ENCODE measurements around the gene NUP160. TPM values are rescaled to one million over a fixed set of nuclear protein-coding genes. Genes with fewer than 3 reads are reported as not detected.

Gene NUP160
- total and polyA plus RNA-seq, 2 of the 4 experiments (the other 2 are of a cell fraction): 12.5 to 35.0 TPM

DNA sequence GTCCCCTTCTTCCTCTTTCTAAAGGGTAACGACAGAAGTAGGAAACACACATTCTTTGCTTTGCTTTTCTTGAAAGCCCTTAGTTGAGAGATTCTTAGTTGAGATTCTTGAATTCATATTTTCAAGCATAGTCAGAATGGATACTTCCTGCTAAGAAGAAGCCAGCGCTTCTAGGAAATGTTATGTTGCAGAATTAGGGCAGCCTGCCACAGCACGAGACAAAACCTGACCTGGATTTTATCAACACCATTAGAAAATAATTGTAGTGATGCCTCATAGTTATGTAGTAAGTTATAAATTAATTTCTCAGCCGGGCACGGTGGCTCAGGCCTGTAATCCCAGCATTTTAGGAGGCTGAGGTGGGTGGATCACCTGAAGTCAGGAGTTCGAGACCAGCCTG is 37.9 kb upstream of the NUP160 start:
- 0 out of 2 replicates have a peak overlapping the region, but pooled peaks have one; percentile 32 for H3K18ac ChIP-seq (ENCODE audit: low read depth, low read length)
- no peak overlapping the region for H3K4me3 ChIP-seq (ENCODE audit: insufficient read depth, low read depth, low read length)
- CTCF ChIA-PET: no interaction called here
- in situ Hi-C loops (cut with MboI; ENCODE audit: low sequenced_read_pairs) (no loop called here), intact Hi-C loops (cut with micrococcal nuclease) (no loop called here), dilution Hi-C loops (cut with HindIII; ENCODE audit: low sequenced_read_pairs, unreplicated experiment) (no loop called here)
- H2BK120ac ChIP-seq (ENCODE audit: low read depth, low read length): peak overlapping the region; percentile 75; the same call in 1 of the 2 replicates
- H3K9me3 ChIP-seq (ENCODE audit: control insufficient read depth, insufficient read depth, low read length): no peaks in the 10 kb centered on the region
- peak overlapping the region; percentile 19 to 84; a peak in 3 of 4 replicates for H4K8ac ChIP-seq (ENCODE audit: low read depth in 2 of 2, low read length in 2 of 2)
- H3K4ac ChIP-seq (ENCODE audit: low read depth, low read length): peak overlapping the region; percentile 30; the same call in 1 of the 2 replicates
- H4K5ac ChIP-seq (ENCODE audit: low read depth, low read length): no peak overlapping the region
- POLR2A ChIA-PET (ENCODE audit: unreplicated experiment): no interaction called here
- no peak overlapping the region for H3K27ac ChIP-seq (ENCODE audit: insufficient read depth, low read length)
- H2BK5ac ChIP-seq (ENCODE audit: low read depth, low read length, poor library complexity, severe bottlenecking): peak overlapping the region; percentile 90
- H2BK15ac ChIP-seq (ENCODE audit: low read depth, low read length): no peak overlapping the region; the same call in 2 of the 3 replicates
- no peak overlapping the region for H3K9ac ChIP-seq (ENCODE audit: low read depth, low read length)
- peak overlapping the region; percentile 58; the same call in 1 of the 2 replicates for H3K4me2 ChIP-seq (ENCODE audit: low read depth, low read length)
- 0 out of 2 replicates have a peak, but pooled peaks cover 3% of the 10 kb centered on the region for H3K9me1 ChIP-seq (ENCODE audit: insufficient read depth, low read length)
- H4K20me1 ChIP-seq (ENCODE audit: insufficient read depth, low read length): no peaks in the 10 kb centered on the region
- no peak overlapping the region for H3K23ac ChIP-seq (ENCODE audit: low read depth, low read length)
- peak overlapping the region; percentile 36; the same call in 1 of the 2 replicates for H3K56ac ChIP-seq (ENCODE audit: extremely low read depth, insufficient read depth, low read length)
- no peak overlapping the region; the same call in 1 of the 2 replicates for H4K91ac ChIP-seq (ENCODE audit: insufficient read depth, low read depth, low read length)
- DNase-seq (peak; percentile 80), ATAC-seq (ENCODE audit: low read depth) (peak; percentile 92)
- no peaks in the 10 kb centered on the region for H3K79me1 ChIP-seq (ENCODE audit: low read depth in 1 of 2, low read length in 2 of 2)
- no peaks in the 10 kb centered on the region for H3K36me3 ChIP-seq (ENCODE audit: control insufficient read depth, insufficient read depth, low read length)
- no peak overlapping the region for H2AFZ ChIP-seq (replicated peaks; ENCODE audit: low read length, poor library complexity)
- H3K27me3 ChIP-seq (ENCODE audit: control insufficient read depth, insufficient read depth, low read length): no peaks in the 10 kb centered on the region
- peak overlapping the region; percentile 81; the same call in 1 of the 2 replicates for H2BK20ac ChIP-seq (ENCODE audit: low read depth, low read length)
- TF ChIP-seq, protein P1, sequence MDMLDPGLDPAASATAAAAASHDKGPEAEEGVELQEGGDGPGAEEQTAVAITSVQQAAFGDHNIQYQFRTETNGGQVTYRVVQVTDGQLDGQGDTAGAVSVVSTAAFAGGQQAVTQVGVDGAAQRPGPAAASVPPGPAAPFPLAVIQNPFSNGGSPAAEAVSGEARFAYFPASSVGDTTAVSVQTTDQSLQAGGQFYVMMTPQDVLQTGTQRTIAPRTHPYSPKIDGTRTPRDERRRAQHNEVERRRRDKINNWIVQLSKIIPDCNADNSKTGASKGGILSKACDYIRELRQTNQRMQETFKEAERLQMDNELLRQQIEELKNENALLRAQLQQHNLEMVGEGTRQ (IDR thresholded peaks at IDR 0.05; ENCODE audit: low read depth, low read length): no peak
- TF ChIP-seq RCOR1 (IDR thresholded peaks at IDR 0.05; ENCODE audit: insufficient replicate concordance, low read length) (no peak), SMC3 (IDR thresholded peaks at IDR 0.05; ENCODE audit: low read depth, low read length) (no peak), FOS (IDR thresholded peaks at IDR 0.05; ENCODE audit: low read depth, low read length) (no peak), MAZ (IDR thresholded peaks at IDR 0.05; ENCODE audit: borderline replicate concordance, low read depth, low read length) (no peak), NFE2L2 (IDR thresholded peaks at IDR 0.05; ENCODE audit: low read depth, low read length) (no peak), MAFK (IDR thresholded peaks at IDR 0.05; ENCODE audit: low read depth, low read length) (peak; percentile 4; the same call in 1 of the 2 replicates), CHD1 (IDR thresholded peaks at IDR 0.05; ENCODE audit: low read depth, low read length) (no peak), POLR2A (IDR thresholded peaks at IDR 0.05; ENCODE audit: low read depth, low read length) (no peak), BHLHE40 (IDR thresholded peaks at IDR 0.05; ENCODE audit: low read depth, low read length) (peak; percentile 76; the same call in 1 of the 2 replicates), MXI1 (IDR thresholded peaks at IDR 0.05; ENCODE audit: borderline replicate concordance, low read depth, low read length) (no peak), CEBPB (IDR thresholded peaks at IDR 0.05; ENCODE audit: low read depth, low read length) (peak; percentile 16; the same call in 1 of the 2 replicates), RAD21 (IDR thresholded peaks at IDR 0.05; ENCODE audit: low read length) (no peak)
- TF ChIP-seq, protein P2, sequence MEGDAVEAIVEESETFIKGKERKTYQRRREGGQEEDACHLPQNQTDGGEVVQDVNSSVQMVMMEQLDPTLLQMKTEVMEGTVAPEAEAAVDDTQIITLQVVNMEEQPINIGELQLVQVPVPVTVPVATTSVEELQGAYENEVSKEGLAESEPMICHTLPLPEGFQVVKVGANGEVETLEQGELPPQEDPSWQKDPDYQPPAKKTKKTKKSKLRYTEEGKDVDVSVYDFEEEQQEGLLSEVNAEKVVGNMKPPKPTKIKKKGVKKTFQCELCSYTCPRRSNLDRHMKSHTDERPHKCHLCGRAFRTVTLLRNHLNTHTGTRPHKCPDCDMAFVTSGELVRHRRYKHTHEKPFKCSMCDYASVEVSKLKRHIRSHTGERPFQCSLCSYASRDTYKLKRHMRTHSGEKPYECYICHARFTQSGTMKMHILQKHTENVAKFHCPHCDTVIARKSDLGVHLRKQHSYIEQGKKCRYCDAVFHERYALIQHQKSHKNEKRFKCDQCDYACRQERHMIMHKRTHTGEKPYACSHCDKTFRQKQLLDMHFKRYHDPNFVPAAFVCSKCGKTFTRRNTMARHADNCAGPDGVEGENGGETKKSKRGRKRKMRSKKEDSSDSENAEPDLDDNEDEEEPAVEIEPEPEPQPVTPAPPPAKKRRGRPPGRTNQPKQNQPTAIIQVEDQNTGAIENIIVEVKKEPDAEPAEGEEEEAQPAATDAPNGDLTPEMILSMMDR (conservative IDR thresholded peaks at IDR 0.05; ENCODE audit: low read depth, low read length): no peak
- TF ChIP-seq, protein P3, sequence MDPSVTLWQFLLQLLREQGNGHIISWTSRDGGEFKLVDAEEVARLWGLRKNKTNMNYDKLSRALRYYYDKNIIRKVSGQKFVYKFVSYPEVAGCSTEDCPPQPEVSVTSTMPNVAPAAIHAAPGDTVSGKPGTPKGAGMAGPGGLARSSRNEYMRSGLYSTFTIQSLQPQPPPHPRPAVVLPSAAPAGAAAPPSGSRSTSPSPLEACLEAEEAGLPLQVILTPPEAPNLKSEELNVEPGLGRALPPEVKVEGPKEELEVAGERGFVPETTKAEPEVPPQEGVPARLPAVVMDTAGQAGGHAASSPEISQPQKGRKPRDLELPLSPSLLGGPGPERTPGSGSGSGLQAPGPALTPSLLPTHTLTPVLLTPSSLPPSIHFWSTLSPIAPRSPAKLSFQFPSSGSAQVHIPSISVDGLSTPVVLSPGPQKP (IDR thresholded peaks at IDR 0.05; ENCODE audit: borderline replicate concordance, low read depth, low read length): no peak
- peaks cover 2% of the 10 kb centered on the region for H3K4me1 ChIP-seq (ENCODE audit: control insufficient read depth, insufficient read depth, low read length)
- no peak overlapping the region for H2AK9ac ChIP-seq (replicated peaks; ENCODE audit: low read depth, low read length, poor library complexity)
- no CpG with 5 or more reads among the region's 6 CpGs for WGBS, 2 experiments (ENCODE audit: extremely low coverage in 2 of 2, insufficient read length in 1 of 2)
- H3K14ac ChIP-seq (replicated peaks; ENCODE audit: low read depth, low read length): peak overlapping the region; percentile 70
- no peak overlapping the region for H2AK5ac ChIP-seq (ENCODE audit: low read depth, low read length)
- BruUV-seq (replicated peaks): no TSS peak
